ENCODE data around the gene THSD4.
A peak's percentile ranks its signal among the peaks of the same experiment; 100 is the strongest.
"Not testable (repeated sequence)": the region's sequence is repeated elsewhere in the genome, so short reads cannot be mapped to it uniquely, and the experiment has no call there.

THSD4 gene

DNA sequence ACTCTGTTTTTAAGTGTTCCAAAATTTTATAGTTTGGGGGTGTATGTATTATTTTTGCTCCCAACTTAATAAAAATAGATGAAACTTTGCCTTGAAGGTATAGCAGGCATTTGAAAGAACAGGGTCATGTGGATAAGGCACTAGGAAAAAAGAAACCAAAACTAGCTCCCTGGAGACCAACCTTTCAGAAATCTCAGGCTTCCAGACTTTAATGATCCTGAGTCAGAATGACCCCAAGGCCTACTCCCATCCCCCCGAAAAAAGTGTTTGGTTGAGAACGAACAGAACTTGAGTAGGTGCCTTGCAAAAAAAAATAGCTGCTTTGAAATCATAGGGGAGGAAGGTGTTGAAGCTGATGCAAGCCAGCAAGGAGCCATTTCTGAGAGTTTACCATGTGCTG, 309.5 kb downstream of the THSD4 start:
- DNase-seq (ENCODE audit: low read depth in 2 of 2), result no peak

DNA sequence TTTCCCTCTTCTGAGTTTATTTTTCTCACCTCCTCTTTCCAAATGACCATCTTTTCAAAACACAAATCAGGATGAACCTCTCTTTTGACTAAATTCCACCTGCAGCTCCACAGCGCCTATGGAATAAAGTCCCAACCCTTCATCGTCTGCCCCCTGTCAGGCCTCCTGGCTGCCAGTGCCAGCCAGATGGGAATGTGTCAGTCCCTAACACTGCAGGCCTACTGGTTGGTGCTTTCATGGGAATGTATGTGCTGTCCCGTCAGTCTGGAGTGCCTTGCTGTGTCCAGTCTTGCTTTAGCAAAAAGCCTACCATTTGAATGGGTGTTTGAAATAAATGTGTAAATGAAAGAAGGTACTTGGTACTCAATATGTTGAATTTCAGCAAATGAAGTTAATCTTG, 310.1 kb downstream of the THSD4 start:
- no peak for DNase-seq (ENCODE audit: low read depth in 2 of 2)

DNA sequence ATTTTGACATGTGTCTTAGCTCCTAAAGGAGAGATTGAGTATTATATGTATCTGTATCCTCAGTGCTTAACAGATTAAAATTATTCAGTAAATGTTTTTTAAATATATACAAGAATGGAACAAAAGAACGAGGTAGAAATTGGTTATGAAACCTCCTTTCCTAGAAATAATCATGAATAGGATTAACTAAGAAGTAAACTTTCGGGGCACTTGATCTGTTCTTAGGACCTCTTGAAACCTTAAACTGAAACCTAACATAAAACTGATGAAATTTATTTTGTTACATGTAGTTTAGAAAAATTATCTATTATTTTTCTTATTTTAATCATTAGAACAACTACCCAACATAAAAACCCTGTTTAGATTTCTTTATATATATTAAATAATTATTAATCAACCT, 311.5 kb downstream of the THSD4 start:
- DNase-seq (ENCODE audit: low read depth in 2 of 2), result no peak

DNA sequence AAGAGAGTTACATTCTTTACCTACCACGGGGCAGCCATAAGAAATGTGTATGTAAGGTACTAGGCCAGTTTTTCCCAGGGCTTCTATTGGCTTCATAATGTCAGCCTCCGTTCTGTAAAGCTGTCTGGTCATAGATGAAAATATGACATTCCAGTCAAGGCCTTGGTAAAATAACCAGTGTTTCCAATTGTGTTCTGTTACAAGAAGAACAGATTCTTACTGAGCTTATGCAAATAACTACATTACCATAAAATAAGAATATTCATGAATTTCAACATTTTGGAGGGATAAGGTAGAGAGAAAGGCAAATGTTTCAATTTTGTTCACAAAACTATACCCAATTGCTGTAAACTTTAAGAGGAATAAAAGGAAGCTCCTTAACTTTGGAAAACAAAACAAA, 315.5 kb downstream of the THSD4 start:
- DNase-seq (ENCODE audit: low read depth in 2 of 2), result no peak

DNA sequence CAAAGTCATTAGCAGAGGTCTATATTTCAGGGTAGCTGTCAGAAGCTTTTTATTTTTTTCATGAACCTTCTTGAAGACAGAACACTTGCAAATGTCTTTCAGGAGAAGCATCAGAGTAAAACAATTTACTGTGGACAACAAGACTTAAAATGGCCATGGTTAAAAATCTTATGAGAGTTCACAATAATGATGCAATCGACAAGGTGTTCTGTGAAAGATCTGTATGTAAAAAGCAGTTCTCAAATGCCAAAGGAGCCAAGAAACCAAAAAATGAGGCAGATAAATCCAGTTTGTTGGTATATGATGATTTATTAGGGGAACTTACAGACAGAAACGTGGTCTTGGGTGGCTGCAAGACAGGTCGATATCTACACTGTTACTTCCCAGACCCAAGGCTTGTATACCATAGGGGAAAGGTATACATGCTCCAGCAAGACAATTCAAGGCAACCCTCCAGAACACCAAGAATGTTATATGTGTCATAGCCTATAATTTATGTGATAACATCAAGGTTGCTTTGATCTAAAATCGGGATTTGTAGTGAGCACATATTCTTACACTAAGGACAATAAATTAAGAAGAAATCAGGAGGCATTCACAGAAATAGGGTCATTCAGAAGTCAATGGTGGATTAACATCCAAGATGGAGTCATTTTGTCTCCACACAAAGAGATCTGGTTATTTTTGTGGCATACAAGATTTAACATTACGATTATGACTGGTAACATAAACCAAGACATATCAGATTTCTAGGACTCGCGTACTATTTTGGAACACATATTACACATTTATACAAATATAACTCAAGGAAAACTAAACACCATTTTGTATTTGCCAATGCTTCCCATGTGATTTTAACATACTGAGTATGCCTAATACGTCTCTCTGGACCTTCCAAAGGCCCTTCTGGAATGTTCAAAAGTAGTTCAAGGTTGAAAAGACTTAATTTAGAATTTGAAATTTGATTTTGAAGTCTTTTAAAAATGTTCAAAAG, 316.4 kb downstream of the THSD4 start:
- DNase-seq (ENCODE audit: low read depth in 2 of 2), result no peak

DNA sequence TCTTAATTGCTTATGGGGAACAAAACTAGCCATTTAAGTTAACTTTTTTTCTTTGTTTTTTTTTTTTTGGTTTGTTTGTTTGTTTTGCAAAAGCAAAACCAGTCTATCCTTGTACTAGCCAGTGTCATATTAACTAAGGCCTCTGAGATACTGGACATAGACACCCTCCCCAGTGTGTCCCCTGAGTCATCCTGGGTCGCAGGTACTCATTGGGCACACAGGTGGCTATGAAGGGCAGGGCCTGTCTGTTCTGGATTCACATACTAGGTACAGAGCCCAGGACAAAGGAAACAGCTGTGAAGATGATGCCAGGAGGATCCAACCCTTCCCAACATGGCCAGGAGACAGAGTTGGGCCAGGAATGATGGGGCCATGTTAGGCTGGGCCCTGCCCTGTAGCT, 318.1 kb downstream of the THSD4 start:
- no peak for DNase-seq (ENCODE audit: low read depth in 2 of 2)

DNA sequence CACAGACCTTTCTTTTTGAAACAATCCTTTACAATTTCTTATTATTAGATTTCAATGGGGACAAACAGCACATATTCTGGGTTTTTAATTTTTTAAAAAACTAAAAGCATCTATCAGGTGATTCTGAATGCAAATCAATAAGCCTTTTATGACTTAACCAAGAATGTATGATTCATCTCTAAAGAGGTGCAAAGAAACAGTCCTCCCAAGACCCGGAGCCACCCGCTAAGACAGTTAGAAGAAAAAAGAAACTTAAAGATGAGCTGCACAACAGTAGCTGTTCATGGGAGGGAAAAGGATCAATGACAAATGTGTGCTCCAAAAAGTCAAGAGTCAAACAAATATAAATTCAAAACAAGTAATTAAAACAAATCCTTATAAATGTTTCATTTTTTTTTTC, 319.5 kb downstream of the THSD4 start:
- no peak for DNase-seq (ENCODE audit: low read depth in 2 of 2)

DNA sequence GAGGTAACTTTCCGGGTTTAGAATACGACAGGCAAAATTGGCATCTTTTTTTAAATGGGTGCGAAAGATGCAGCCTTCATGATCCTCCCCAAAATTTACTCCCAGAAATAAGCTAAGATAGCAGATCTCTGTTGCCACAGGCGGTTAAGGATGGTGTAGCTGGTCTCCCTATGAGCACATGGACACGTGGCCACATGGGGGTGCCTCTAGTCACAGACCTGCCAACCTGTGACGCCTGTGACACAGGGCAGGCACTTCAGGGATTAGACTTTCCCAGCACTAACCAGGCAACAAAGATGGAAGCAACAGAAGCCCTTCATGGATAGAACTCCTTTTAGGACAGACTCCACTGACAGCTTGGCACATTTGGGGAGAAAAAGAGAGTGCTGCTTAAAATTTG, 320.3 kb downstream of the THSD4 start:
- no peak for DNase-seq (ENCODE audit: low read depth in 2 of 2)

DNA sequence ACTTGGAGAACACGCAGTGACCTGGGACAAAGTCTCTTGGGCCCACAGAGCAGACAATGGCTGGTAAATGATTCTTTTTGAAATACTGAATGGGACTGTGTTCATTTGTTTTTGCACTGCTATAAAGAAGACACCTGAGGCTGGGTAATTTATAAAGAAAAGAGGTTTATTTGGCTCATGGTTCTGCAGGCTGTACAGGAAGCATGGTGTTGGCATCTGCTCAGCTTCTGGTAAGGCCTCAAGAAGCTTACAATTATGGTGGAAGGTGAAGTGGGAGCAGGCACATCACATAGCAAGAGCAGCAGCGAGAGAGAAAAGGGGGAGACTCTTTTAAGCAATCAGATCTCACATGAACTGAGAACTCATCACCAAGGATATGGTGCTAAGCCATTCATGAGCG, 321.6 kb downstream of the THSD4 start:
- no peak for DNase-seq (ENCODE audit: low read depth in 2 of 2)

DNA sequence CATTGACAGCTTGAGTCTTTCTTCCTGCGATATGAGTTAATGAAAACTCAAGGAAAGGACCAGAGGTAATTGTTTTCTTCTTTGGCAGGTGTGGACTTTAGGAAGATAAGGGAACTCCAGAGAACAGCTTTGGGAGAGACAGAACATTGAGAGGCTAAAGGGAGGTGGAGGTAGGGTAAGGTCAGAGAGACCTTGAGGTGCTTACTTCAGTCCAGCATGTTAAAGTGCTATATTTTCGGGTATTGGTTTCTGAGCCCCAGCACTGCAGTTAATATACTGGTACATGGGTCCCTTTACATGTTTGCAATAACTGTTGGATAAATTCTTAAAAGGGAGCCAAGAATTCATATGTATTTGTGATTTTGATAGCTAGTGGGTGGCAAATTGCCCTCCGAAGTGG, 322.1 kb downstream of the THSD4 start:
- DNase-seq (ENCODE audit: low read depth in 2 of 2), result no peak

DNA sequence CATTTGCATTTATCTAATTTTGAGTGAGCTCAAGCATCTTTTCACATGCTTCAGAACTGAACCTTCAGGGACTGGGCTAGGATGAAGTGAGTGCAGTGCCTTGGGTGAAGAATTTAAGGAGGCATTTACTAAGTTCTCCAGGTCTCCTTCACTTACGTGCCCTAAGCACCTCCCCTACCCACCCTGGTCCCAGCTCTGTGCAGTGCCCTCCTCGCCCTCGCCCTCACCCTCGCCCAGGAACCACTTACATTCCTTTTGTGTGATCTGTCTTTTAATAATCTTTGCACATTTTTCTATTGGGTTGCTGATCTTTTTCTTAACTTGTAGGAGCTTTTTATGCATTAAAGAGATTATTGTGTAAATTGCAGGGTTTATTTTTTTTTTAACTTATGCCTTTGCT, 322.6 kb downstream of the THSD4 start:
- no peak for DNase-seq (ENCODE audit: low read depth in 2 of 2)

DNA sequence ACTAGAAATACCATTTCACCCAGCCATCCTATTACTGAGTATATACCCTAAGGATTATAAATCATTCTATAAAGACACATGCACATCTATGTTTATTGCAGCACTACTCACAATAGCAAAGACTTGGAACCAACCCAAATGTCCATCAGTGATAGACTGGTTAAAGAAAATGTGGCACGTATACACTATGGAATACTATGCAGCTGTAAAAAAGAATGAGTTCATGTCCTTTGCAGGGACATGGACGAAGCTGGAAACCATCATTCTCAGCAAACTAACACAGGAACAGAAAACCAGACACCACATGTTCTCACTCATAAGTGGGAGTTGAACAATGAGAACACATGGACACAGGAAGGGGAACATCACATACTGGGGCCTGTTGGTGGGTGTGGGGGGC, 324.2 kb downstream of the THSD4 start:
- DNase-seq (ENCODE audit: low read depth in 2 of 2), result not testable (repeated sequence)

DNA sequence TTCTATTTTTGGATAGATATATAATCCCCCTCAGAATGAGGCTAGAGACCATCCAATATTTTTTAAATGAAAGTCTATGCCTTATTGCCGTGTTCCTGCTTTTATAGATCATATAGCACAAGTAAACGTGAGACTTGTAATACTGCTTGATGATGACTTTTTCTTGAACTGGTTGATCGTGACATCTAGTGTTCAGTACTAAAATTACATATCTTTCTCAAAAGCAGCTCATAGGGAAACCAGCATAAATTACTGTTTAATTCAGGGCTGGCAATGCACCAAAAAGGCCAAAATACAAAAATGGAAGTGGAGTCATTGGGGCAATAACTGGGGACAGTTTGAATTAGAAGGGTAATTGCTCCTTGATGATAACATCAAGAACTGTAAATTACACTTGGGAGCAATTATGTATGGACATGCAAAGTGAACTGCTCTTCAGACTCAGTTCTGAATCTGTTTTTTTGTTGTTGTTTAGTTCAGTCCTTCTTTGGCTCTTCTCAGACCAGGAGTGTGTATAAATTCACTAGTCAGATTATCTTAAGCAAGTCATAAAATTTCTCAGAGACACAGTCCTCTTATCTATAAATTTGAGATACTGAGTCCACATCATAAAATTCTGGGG, 325.3 kb downstream of the THSD4 start:
- no peak for DNase-seq (ENCODE audit: low read depth in 2 of 2)

DNA sequence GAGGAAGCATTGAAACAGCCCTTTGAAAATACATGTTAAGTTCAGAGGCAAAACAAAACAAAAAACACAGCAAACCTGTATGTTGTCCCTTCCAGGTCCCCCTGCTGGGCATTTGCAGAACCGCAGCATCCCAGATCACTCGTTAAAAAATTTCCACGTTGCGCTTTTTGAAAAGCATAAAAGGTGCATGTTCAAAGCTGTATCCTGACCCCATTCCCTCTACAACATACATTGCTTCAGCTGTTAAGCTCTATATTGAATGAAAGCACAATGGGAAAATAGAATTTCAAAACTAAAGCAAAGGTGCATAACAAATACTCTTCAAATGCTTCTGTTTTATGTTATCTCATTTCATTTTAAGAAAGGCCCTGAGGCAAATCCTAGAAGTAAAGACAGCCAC, 328.3 kb downstream of the THSD4 start:
- DNase-seq (ENCODE audit: low read depth in 2 of 2), result peak in 1 of 2 experiments; percentile 27

DNA sequence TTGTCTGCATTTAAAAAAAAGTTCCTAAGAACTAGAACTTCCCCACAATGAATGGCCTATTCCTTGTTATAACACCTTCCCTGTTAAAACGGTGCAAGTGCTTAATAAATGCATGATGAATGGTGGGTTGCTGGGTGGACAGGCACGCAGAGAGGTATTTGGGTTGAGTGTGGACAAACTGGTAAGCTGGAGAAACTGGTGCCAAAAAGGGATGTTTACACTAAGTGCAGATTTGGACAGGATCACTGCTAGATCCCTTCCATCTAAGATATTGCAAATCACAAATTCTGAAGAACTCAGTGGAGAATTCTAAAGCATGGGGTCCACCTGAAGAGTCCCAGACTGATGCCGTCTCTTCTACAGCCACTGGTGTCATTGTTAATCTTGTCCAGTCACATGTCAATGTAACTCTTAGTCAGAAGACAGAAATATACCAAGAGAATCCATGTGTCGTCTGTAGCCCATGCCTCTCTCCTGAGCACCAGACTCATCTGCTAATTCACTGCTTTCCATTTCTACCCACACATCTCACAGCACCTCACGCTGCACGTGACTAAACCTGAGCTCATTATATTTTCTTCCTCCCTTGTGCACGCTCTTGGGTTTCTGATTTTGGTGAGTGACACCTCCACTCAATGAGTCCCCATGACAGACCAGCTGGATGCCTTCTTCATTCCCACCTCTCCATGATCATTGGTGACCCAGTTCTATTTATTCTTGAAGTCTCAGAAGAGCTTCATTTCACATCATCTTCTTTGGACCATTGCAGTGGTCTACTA, 328.9 kb downstream of the THSD4 start:
- no peak for DNase-seq (ENCODE audit: low read depth in 2 of 2)

DNA sequence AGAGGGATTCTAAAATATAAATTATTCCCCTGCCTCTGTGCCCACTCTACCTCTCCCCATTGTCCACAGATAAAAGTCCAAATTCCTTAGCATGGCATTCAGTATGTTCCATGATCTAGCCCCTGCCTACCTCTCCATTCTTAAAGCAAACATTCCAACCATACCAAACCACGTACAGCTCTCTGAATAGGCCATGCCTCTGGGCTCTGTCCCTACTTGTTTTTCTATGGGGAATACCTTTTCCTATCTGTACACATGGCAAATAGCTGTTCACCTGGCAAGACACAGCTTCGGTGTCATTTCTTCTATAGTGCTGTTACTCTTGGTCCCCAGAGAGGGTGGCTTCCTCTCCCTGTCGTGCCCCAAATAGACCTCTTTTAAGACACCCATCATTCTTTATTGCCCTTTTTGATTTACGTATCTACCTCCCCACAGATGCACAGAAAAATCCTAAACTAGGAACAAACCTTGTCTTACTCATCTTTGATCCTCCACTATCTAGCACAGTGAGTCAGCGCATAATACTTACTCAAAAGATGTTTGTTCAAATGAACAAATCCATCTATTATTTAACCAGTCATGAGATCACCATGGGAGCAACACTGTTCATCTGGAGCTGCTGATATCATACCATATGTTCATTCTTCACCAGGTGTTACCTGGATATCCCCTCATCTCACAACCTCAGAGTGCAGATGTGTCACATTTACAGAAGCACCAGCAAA, 329.8 kb downstream of the THSD4 start:
- no peak for DNase-seq (ENCODE audit: low read depth in 2 of 2)

DNA sequence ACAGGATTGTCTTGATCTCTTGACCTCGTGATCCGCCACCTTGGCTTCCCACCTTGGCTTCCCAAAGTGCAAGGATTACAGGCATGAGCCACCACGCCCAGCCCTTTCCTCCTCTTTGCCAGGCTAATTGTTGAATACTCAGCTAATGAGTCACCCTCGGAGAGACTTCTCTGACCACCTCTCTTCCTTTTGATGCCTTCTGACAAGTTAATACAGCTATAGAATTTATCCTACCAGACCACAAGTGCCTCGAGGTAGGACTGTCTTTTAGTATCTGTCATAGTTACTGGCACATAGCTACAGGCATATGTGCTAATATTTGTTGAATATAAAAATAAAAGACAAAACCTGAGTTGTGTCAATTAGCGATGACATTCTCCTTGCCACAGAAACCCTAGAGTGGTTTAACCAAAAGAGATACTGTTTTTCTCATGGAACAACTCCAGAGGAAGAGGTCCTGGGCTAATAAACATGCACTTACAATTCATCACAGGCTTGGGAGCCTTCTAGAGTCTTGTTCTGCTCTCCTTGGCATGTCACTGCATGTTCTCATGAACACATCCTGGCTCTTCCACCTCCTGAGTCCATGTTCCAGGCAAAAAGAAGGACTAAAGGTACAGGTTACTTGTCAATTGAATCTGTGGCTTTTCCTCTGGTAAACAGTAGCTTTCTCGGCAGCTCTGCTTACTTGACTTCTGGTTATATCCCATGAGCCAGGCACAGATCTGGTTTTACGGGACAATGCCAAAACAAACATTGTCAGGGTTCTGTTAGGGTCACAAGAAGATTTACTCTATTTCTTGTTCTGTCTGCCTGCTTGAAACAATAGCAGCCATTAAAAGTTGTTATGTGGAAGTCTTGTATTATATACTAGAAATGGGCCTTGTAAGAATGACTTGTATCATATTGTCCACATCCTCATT, 332.3 kb downstream of the THSD4 start:
- DNase-seq (ENCODE audit: low read depth in 2 of 2), result no peak

DNA sequence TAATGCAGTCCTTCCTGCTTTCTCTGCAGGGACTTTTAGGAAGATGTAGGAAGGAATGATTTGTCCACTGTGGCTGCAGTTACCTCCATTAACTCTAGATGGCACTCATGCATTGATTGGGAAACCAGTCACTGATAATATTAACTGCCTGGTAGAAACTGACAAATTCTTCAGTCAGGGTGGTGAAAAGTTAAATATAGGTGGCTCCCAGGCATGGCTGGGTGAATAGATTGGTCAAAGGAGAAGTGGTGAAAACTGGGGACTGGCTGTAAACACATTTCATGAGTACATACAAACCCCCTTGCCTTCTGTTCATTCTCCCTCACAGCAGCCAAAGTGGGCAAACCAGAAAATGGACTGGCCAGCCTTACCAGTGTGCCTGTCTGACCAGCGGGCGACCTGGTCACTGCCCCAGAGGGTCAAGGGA, 333.4 kb downstream of the THSD4 start:
- no peak for DNase-seq (ENCODE audit: low read depth in 2 of 2)

DNA sequence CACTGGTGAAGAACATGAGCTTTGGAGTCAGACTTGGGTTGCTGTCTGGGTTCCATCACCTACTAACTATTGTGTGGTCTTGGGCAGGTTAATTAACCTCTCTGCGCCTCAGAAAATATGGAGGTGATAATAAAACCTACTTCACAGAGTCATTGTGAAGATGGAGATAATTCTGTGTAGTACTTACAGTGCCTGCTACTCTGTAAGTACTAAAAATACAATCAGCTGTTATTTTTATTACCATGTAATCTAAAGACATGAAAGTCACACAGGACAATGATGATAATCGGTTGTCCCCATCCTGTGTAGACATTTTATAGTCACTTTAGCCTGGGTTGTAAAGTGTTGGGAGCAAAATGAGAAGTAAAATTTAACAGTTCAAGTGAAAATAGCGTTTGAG, 334.1 kb downstream of the THSD4 start:
- DNase-seq (ENCODE audit: low read depth in 2 of 2), result no peak

DNA sequence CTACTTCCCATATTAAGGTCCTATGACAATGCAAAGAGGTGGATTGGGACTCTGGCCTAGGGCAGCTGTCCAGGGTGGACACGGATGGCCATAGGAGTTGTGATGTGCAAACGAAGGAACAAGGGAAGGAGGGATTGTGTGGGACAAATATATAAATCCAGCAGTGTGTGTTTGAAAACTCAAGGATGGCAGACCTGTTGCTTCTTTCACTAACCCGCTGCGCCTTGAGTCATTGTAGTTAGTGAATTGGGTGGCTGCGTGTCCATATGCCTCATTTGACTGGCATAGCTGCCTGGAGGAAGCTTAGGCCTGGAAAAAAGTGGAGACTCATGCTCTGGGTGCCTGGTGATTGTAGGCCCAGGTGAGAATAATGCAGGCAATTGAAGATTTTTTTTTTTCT, 334.7 kb downstream of the THSD4 start:
- no peak for DNase-seq (ENCODE audit: low read depth in 2 of 2)

DNA sequence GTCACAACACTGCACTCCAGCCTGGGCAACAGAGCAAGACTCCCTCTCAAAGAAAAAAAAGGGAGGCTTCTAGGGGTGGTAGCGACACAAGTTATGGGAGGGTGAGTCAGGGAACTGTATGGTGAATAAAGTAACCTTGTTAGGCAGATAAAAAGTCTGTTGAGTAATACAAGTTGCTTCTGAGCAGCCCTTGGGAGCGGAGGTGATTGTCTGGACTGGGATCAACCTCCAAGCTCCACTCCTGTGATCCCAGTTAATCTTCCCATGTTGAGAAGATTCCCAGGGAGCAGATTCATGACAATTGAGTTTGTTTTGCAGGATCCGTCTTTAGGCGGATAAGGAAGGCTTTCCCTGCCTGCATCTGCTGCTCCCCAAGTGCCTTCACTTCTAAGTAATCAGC, 335.9 kb downstream of the THSD4 start:
- DNase-seq (ENCODE audit: low read depth in 2 of 2), result no peak
